NCI-H2196 treated with DMSO at 0.1 percent for 48 hours (cell line): ENCODE results near the gene SLCO2A1.

Source experiments
- DNase-seq: peaks from one replicate; lab custom pipeline; 2025; ENCODE audit not compliant: unreplicated experiment; lab: John Stamatoyannopoulos, UW

SLCO2A1 gene

DNA sequence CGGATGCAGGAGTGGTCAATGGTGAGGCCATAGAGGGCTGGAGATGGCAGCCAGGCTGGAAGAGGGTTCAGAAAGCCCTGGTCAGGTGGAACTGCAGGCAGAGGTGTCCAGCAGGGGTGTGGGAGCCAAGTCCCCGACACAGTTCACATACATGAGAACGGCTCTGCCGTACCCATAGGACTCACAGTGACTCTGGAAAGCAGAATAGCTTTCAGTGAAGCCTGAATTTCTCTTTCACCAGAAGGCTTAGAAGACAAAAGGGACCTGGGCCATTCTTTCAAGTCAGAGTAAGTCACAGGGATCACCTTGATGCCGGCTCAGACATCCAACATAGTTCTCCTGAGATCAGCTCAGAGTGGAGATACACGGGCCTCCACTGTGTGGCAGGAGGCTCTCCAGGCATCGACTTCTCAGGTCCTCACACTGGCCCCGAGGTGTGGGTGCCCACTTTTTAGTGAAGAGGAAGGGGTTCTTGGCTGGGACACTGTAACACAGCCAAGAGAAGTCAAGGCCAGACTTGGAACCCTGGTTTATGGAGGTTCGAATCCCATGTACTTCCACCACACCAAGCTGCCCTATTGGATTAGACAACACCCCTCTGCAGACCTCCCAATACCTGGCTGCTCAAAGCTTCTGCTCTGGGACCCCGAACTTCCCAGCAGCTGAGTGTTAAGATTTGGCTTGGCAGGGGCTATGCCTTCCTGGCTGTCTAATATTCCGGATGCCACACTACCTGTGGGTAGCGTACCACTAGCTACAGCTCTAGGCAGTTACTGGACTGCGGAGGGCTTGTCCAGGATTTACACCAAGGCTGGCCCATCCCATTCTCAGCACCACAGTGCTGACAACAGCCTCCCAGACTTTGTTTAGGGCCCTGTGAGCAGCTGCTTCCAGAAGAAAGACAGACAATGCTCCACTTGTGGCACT, 93.6 kb downstream of the SLCO2A1 start:
- DNase-seq: no peak

DNA sequence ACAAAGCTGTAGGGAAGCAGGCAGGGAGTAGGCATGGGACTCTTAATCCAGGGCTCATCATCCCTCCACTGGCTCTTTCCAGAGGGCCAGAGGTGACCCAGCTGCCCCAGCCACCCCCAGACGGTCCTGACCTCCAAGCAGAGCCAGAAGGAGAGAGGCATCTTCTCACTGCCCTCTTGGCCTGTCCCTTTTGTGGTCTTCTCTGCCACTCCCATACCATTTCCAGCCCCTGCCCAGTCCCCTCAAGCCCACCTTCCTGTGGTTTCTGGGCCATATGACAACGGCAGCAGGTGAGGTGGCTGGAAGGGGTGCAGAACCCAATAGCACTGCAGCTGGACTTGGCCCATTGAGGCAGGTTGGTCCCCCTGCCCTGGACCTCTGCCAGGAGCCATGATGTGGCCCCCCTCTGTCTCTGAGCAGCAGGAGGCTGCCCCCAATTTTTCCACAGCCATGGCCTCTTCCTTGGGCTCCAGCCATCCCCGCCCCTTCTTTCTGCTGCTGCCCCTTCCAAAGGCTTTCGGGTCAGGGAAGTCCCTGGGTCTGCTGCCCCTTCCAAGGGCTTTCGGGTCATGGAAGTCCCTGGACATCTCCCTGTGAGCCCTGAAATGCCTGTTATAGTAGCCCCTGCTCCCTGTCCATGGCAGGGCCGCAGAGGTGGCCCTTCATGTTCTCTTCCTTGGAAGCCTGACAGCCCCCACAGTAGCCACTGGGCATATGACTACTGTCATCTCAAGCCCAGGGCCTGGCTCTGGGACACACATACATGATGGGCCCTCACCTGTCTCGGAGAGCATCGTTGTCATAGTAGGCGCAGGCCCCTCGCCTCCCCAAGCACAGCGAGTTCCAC, 94.5 kb downstream of the SLCO2A1 start:
- DNase-seq: no peak

DNA sequence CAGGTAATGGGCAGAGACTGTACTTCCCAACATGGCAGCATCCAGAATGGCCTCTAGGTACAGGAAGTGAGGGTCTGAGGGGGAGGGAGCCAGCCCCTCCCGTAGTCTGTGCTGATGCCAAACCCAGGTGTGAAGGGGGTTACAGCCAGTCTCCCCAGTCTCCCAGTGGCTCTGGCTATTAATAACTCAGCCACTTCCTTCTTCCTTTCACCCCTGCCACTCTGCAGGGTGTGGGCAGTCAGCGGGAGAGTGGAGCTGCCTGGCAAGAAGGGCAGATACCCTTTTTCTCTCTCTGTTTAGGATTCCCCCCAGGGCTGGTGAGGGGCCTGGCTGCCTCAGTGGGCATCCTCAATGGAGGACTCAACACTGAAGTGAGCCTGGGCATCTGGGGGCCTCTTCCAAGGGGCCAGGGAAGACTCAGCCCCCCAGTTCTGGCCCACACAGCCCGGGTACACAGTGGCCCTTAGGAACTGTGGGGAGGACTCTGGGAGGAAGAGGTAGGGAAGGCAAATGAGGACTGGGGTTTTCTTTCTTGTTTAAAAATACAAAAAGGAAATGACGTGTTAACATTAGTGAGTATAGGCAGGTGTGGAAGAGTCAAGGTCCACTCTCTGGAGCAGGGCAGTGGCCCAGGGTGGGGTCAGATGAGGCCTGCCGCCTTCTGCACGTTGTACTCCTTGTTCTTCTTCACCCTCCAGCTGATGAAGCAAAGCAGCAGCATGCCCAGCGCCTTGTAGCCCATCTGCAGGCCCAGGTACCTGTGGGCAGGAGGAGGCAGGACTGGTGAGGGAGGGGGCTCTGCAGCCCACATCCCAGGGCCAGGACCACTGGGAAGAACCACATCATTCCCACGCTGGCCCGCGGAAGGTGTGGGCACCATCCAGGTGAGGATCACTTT, 95.4 kb downstream of the SLCO2A1 start:
- no peak for DNase-seq

GRCh38 chr3:133933097-133934024, 96.4 kb downstream of the SLCO2A1 start:
- no peak for DNase-seq

DNA sequence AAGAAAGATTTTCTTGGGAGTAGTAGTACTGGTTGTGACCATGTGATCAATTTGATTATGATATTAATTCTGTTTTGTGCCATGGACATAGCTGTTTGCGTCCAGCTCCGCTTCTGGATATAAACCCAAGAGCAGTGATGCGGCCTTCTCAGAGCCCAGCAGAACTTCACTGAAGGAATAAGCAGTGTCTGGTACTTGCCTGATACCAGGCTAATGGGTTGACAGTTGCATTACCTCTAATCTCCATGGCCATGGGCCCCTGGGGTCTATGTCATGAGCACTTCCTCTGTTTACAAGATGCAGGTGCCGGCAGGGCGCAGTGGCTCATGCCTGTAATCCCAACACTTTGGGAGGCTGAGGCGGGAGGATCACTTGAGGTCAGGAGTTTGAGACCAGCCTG, 97.7 kb downstream of the SLCO2A1 start:
- no peak for DNase-seq

DNA sequence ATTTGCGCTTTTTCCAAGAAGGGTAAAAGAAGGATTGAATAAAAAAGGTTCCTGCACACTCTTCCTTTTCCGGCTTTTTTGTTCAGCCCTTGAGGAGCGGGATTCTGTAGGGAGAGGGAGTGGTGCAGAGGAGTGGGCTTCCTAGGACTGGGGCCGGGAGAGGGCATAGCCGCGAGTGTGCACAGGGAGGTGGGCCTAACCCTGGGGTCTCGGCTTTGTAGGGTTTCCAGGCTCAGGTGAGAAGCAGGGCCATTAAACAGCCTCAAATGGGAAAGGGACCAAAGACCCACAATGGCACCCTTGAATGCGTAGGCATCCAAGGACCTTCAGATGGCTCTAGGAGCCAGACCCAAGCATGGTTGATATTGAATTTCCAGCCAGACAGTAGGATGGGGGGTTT, 98.6 kb downstream of the SLCO2A1 start:
- DNase-seq: no peak

- DNase-seq: peak; percentile 48
These were observed 99.3 kb downstream of the SLCO2A1 start for GRCh38 chr3:133930341-133930933.

DNA sequence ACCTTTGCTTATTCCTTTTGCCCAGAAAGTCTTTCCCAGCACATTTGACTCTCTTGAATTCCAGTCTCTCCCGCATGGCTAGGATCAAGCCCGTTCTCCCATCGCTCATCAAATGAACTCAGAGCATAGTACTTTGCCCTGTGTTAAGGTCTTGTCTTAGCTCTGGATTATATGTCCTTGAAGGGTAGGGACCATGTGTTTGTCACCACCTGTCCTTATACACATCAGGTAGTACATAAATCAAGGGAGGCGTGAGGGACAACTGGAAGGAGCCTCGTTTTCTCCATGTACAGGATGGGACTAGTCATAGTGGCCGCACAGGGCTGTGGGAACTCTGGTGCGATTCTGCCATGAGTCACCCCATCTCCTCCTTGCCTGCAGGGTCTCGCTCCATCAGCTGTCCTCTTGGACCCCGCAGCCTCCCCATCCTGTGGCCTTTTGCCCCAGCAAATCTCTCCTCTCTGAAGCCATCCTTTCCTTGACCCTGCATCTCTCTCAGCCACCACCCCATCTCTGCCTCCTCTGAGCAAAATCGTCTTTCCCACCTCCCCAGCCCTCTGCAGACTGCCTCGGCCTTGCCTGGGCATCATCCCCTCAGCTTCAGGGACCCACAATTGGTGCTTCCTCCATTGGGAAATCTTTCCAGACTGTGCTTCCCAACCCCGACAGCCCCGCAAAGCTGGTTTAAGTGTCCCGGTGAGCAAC, 100.7 kb downstream of the SLCO2A1 start:
- no peak for DNase-seq

GRCh38 chr3:133928136-133928893, 101.4 kb downstream of the SLCO2A1 start:
- DNase-seq: no peak

- DNase-seq: no peak
These were observed 102.1 kb downstream of the SLCO2A1 start for GRCh38 chr3:133927540-133928066.

DNA sequence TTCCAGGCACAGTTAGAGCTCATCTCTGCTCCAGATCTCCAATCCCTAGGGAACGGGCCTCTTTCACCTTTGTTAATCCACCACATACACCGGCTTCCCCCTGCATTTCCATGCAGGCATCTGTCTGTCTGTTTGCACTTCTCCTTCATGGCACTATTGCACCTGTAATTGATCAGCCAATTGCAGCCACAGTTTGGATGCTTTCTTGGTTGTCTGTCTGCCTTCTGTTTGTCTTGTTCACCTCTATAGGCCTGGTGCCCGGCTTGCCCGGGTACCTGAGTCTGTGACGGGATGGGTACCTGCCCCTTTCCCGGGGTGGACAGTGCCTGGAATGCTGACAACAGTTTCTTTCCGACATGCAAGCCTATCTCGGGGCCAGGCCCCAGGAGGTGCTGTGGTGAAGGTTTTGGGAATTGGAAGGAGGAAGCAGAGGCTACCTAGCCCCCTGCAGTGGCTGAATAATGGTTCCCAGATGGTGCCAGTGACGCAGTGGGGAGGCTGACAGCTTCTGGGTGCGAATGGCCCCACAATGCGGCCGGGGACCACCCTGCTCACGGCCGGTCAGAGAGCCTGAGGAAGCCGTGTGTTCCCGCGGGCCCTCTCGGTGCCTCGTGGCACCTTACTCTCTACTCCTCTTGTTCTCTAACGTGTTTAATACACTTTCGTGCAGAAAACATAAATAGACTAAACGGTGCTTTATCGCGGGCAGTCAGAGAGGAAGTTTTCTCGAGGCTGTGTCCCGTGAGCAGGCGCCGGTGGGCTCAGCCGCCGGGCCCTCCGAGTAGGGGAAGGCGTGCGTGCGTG, 102.8 kb downstream of the SLCO2A1 start:
- DNase-seq: no peak

DNA sequence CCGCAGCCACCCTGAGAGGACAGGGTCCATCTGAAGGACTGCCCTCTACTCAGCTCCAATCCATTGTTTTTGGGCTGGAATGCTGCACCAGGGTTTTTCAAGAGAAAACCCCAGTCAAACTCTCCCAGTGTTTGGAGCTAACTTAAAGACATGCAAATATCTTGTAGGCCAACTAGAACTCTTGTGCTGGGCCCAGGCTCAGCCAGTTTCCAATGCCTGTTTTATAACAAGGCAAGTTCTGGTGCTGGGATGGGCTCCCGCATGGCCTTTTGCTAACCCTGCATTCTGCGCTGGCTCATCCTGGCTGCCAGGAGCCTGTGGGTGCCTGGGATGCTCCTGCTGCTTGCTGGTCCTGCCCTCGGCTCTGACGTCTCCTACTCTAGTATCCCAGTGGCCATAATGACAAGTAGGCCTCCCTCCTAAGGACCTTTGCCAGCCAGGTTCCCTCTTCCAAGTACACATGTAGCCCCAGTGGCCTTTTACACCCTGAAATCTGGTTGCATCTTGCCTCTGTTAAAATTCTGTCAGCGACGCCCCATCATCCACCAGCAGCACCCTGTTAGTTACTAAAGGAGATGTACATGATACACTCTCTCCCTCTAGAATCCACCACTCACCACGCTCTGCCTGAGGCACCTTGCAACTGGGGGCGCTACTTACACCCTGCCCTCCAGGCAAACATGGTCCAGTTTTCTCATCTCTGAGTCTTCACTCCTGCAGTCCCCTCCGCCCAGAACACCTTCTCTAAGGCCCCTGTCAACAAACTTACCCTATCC, 103.6 kb downstream of the SLCO2A1 start:
- DNase-seq: no peak

- DNase-seq: no peak
These were observed 105.7 kb downstream of the SLCO2A1 start for GRCh38 chr3:133924041-133924440.

DNA sequence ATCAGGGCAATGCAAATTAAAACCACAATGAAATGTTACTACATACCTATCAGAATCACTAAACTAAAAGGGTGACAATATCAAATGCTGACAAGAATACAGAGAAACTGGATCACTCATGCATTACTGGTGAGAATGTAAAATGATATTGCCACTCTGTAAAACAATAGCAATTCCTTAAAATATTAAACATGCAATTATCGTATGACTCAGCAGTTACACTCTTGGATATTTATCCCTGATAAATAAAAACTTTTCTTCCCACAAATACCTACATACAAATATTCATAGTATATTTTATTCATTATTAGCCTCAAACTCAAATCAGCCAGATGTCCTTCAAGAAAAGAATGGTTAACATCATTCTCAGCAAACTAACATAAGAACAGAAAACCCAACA, 108.1 kb downstream of the SLCO2A1 start:
- no peak for DNase-seq

- no peak for DNase-seq
These were observed 112.6 kb downstream of the SLCO2A1 start for GRCh38 chr3:133917144-133917543.
